Pancreas (tissue), 10 donors: ENCODE data around the gene SH2D5. TPM values are rescaled to one million over a fixed set of nuclear protein-coding genes. Genes with fewer than 3 reads are reported as not detected.

Experiments
- ATAC-seq, 4 donors: fragments of 200-7000 bp; cut with Tn5 transposase; one replicate each; pipeline versions ENCODE4 v1.8.0 to v1.9.1; 2020; ENCODE audit warnings: mild to moderate bottlenecking in 4 of 4, moderate library complexity in 4 of 4
- DNase-seq, 6 donors: peaks; one replicate each; pipeline ENCODE4 v3.0.0-alpha.2; 2020
- FAIRE-seq: peaks from 2 replicates; lab custom pipeline; 2012; peaks lifted over from hg19 to GRCh38; lab: Jason Lieb, UNC
- H3K27ac ChIP-seq, 4 donors: fragments of 200-600 bp; sonication (generic); 1 replicate in 3 of 4; 2 replicates in 1 of 4; pipeline versions ENCODE4 v1.5.0 to v1.8.0; 2020
- H3K27me3 ChIP-seq, 4 donors: fragments of 200-600 bp; one replicate each; pipeline ENCODE4 v1.8.0; 2021
- H3K36me3 ChIP-seq, 3 donors: fragments of 200-600 bp; sonication (generic) in 1 of 3; one replicate each; pipeline versions ENCODE4 v1.5.0 to v1.8.0; 2020 to 2021
- H3K4me1 ChIP-seq, 3 donors: fragments of 200-600 bp; one replicate each; pipeline ENCODE4 v1.8.0; 2021
- H3K4me3 ChIP-seq, 4 donors: fragments of 200-600 bp; sonication (generic) in 2 of 4; one replicate each; pipeline versions ENCODE4 v1.5.0 to v1.8.0; 2020 to 2021
- H3K9me3 ChIP-seq, 4 donors: fragments of 200-600 bp; one replicate each; pipeline ENCODE4 v1.8.0; 2021
- CTCF ChIP-seq, 4 donors: fragments of 200-600 bp; sonication (generic) in 3 of 4; IDR thresholded peaks; one replicate each; pipeline versions ENCODE4 v1.5.0 to v1.8.0; 2021; ENCODE audit warnings: antibody characterized with exemption in 4 of 4
- WGBS, 2 donors: extraction: QIAGEN DNeasy Blood & Tissue Kit; methylation state at CpG; one replicate each; pipeline ENCODE4 v1.1.7; 2013; 5-methylcytosine and 5-hydroxymethylcytosine counted together
- intact Hi-C, 3 donors: fragments of 100-400 bp; cut with DNase I; formaldehyde crosslinking; loops; one replicate each; pipeline versions ENCODE4 v1.11.1 to v1.14.2; 2022
- polyA plus RNA-seq, 2 donors: library from polyadenylated mRNA; stranded (reverse); fragments of 200-250 nt; gene quantifications; one replicate each; pipeline ENCODE4 v1.2.3, GENCODE V29; 2013
- total RNA-seq, 6 donors: library from RNA; stranded (reverse); fragmentation: NEBNext Ultra II Directional in 4 of 6; extraction: Animal tissue kit (Norgen Biotek cat#: 25700) in 4 of 6; gene quantifications; one replicate each; pipeline versions ENCODE4 v1.2.1 to v1.2.4, GENCODE V29; 2021 to 2023
- donor health status: healthy with polysubstance abuse.
- donor health status: DM: no; HTN: no; CAD: no; lungs with moderate emphysema.
- donor health status: DM: no; HTN: no; CAD: no.
- donor health status: control.
- donor health status: control.
- donor health status: Bipolar disorder and iron deficiency.
- donor health status: DM: yes; HTN: yes; CAD: no.
- donor health status: DM: no; HTN: no; CAD: no.
- donor health status: DM: no; HTN: no; CAD: no.
- donor health status: DM: yes; HTN: yes; CAD: no.

Gene SH2D5
- total and polyA plus RNA-seq, 8 donors: 0.05 to 0.27 (median 0.09) TPM; not detected in 5

GRCh38 chr1:20704390-20705202 lies 27.9 kb downstream of the SH2D5 start:
- intact Hi-C loops: no loop called here
- ATAC-seq (no peak), DNase-seq (no peak), FAIRE-seq (no peak)
- no peak overlapping the region for H3K4me3 ChIP-seq
- H3K4me1 ChIP-seq: no peaks in the 10 kb centered on the region
- no peaks in the 10 kb centered on the region for H3K9me3 ChIP-seq
- H3K36me3 ChIP-seq: no peaks in the 10 kb centered on the region
- WGBS, 2 donors: 92 to 95% methylated on average over 41 of the region's 41 CpGs
- H3K27me3 ChIP-seq: no peaks in the 10 kb centered on the region
- no peak for TF ChIP-seq CTCF (IDR thresholded peaks at IDR 0.05)
- no peak overlapping the region for H3K27ac ChIP-seq

GRCh38 chr1:20703124-20703756 lies 29.3 kb downstream of the SH2D5 start:
- no peak for DNase-seq
- no peak overlapping the region for H3K4me3 ChIP-seq
- H3K4me1 ChIP-seq: no peaks in the 10 kb centered on the region
- TF ChIP-seq CTCF (IDR thresholded peaks at IDR 0.05): no peak
- no peak overlapping the region for H3K27ac ChIP-seq
- H3K27me3 ChIP-seq: no peaks in the 10 kb centered on the region
- intact Hi-C loops: no loop called here
- ATAC-seq: no peak
- no peaks in the 10 kb centered on the region for H3K9me3 ChIP-seq
- WGBS, 2 donors: 79 to 81% methylated on average over 4 of the region's 4 CpGs
- no peaks in the 10 kb centered on the region for H3K36me3 ChIP-seq
- no peak for FAIRE-seq

- H3K4me1 ChIP-seq: no peaks in the 10 kb centered on the region
- H3K36me3 ChIP-seq: no peaks in the 10 kb centered on the region
- no peak overlapping the region for H3K27ac ChIP-seq
- intact Hi-C loops: no loop called here
- no peak for TF ChIP-seq CTCF (IDR thresholded peaks at IDR 0.05)
- 64 to 69% methylated on average over 1 of the region's 1 CpG for WGBS, 2 donors
- H3K4me3 ChIP-seq: no peak overlapping the region
- no peaks in the 10 kb centered on the region for H3K27me3 ChIP-seq
- H3K9me3 ChIP-seq: no peaks in the 10 kb centered on the region
- FAIRE-seq (no peak), ATAC-seq (no peak), DNase-seq (no peak)
Observed at GRCh38 chr1:20702416-20702815, 30.1 kb downstream of the SH2D5 start.

DNA sequence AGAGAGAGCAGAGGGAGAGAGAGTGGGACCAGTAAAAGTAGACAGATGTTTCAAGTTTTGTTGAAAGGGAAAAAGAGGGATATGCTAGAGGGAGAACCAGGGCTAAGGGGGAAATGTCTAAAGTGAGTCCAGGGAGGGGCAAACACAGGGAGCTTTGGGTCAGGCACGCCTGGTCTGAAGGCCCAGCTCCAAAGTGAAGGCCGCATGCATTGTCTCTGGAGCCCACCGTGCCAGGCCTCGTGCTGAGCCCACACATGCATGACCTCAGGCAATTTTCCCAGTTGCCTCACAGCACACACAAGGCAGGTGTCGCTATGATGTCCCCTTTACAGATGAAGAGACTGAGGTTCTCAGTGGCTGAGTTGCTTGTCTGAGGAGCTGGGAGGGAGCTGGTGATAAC lies 30.7 kb downstream of the SH2D5 start:
- no peak for FAIRE-seq
- intact Hi-C loops: no loop called here
- Histone ChIP-seq H3K27me3 (no peaks in the 10 kb centered on the region), H3K4me3 (no peak overlapping the region), H3K36me3 (no peaks in the 10 kb centered on the region), H3K4me1 (peaks cover 0 to 3% (median 0%) of the 10 kb centered on the region in 3 donors), H3K27ac (no peak overlapping the region), H3K9me3 (no peaks in the 10 kb centered on the region)
- 79 to 96% methylated on average over 5 of the region's 5 CpGs for WGBS, 2 donors
- no peak for DNase-seq
- ATAC-seq: no peak
- no peak for TF ChIP-seq CTCF (IDR thresholded peaks at IDR 0.05)

GRCh38 chr1:20701446-20701845 lies 31.1 kb downstream of the SH2D5 start:
- intact Hi-C loops: no loop called here

More at GRCh38 chr1:20701446-20701845, 31.1 kb downstream of the SH2D5 start:
- WGBS, 2 donors: 79 to 80% methylated on average over 9 of the region's 9 CpGs
- H3K27ac ChIP-seq: no peak overlapping the region
- no peaks in the 10 kb centered on the region for H3K9me3 ChIP-seq
- no peak overlapping the region for H3K4me3 ChIP-seq
- FAIRE-seq (no peak), ATAC-seq (no peak), DNase-seq (no peak)
- H3K36me3 ChIP-seq: no peaks in the 10 kb centered on the region
- peaks cover 0 to 3% (median 0%) of the 10 kb centered on the region in 3 donors for H3K4me1 ChIP-seq
- no peak for TF ChIP-seq CTCF (IDR thresholded peaks at IDR 0.05)
- no peaks in the 10 kb centered on the region for H3K27me3 ChIP-seq
